ENCODE results near the gene CFAP210.

GRCh38 chr2:169709981-169710380 is 15.8 kb upstream of the CFAP210 start:
- TF ChIP-seq GATA3 (IDR thresholded peaks at IDR 0.05; ENCODE audit: low read depth, low read length) (no peak), GATA2 (IDR thresholded peaks at IDR 0.05; ENCODE audit: low read depth, low read length) (no peak)

Measured in SH-SY5Y (cell line).